Hepatocyte (in vitro differentiated cells): ENCODE data around the gene HLA-B.

Source experiments
- CTCF ChIP-seq: fragments of 200-600 bp; sonication (generic); IDR thresholded peaks from 2 replicates; pipeline ENCODE4 v1.5.1; 2016; ENCODE audit warnings: antibody characterized with exemption, mild to moderate bottlenecking; ENCODE audit not compliant: poor library complexity
- EZH2 ChIP-seq: fragments of 200-600 bp; sonication (generic); IDR thresholded peaks from 2 replicates; pipeline ENCODE4 v1.6.1; 2016; ENCODE audit warnings: antibody characterized with exemption, mild to moderate bottlenecking, borderline replicate concordance
- EZH2phosphoT487 ChIP-seq: fragments of 200-600 bp; sonication (generic); IDR thresholded peaks from one replicate; pipeline ENCODE4 v1.6.1; 2018; ENCODE audit warnings: antibody characterized with exemption, mild to moderate bottlenecking, low read depth, moderate library complexity; ENCODE audit not compliant: unreplicated experiment, severe bottlenecking

- no peak for TF ChIP-seq CTCF
- TF ChIP-seq EZH2, result no peak
- no peak for TF ChIP-seq EZH2phosphoT487
Measured at GRCh38 chr6:31354864-31355582, 2.0 kb downstream of the HLA-B start.
